UCSD-AML1 (cell line): ENCODE measurements around the gene SMAD3.
"Not testable (repeated sequence)": the region's sequence is repeated elsewhere in the genome, so short reads cannot be mapped to it uniquely, and the experiment has no call there.

Experiments
- DNase-seq: peaks from one replicate; lab custom pipeline; 2025; ENCODE audit not compliant: unreplicated experiment; lab: John Stamatoyannopoulos, UW

Gene SMAD3

DNA sequence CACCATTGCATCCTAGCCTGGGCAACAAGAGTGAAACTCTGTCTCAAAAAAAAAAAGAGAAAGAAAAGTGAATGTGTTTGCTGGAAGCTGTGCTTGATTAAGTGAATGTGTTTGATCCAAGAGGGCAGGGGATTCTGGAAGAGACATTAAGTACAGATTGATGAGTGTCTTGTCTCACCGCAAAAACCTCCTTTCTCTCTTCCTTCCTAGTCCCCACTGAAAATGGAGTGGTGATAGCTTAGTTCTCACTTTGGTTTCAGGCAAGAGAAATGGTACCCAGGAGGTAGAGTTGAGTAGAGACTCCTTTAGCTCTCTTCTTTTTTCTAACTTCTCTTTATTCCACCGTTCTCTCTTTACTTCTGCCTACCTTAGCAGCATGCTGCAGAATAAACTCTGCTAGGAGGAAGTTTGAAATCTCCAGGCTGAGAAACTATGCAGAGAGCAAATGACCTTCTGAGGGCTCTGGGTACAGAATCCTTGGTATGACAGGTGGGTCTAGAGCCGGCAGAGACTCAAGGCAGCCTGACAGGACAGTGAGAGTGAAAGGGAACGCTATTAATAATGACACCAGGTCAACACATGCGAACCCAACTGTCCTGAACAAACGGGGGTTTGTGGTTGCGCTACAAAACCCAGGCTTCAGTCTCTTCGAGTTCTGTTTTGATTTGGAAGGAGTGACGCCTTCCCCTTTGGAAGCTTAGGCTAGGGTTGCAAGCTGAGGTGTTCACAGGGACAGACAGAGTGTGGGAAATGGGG lies 74.9 kb downstream of the SMAD3 start:
- DNase-seq = no peak

DNA sequence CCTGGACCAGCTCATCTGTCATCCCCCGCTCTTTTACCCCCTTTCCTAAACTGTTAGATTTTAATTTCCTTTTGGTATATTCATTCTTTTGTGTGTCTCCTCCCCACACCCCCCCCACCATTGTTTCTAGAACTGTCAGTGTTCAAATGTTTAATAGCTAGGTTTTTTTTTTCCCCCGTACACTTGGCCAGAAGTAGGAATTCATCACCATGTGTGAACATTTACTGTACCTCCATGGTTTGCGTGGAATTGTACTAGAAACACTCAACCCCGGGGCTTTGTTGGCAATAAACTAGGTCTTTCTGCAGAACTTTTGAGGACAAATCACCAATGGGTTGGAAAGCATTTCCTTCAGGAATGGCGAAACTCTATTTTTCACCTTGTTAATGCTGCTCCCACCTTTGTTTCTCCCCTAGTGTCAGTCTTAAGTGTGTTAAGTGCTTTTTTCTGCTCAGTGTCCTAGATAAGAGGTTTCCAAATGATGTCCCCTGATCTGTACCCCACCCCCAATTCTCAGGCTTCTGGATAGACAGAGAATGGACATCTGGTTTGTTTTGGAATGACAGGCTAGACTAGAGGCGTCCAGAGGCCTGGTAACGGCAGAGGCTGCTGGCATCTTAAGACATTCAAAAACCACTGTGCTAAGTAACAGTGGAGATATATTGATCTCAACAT lies 76.8 kb downstream of the SMAD3 start:
- no peak for DNase-seq

DNA sequence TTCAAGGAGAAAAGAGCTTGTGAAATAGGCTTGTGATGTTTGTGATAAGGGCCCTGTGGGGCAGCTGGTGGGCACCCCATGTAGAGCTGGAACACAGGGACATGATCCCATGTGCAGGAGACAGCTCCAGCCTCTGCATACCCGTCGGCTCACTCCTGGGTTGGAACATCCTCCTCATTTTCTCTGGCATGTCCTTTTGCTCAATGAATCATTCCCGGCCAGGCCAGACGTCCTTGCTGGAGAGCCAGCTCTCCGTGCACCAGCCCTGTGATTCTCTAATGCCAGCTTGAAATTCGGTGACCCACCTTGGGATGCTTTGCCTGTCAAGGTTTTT lies 77.3 kb downstream of the SMAD3 start:
- no peak for DNase-seq

DNA sequence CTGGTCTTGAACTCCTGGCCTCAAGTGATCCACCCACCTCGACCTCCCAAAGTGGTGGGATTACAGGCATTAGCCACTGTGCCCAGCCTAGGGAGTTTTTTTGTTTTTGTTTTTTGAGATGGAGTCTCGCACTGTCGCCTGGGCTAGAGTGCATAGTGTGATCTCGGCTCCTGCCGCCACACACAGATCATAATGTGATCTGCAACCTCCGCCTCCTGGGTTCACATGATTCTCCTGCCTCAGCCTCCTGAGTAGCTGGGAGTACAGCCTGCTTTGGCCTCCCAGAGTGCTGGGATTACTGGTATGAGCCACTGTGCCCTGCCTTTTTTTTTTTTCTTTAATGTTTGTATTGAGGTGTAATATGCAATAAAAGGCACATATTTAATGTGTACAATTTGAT lies 78.2 kb downstream of the SMAD3 start:
- DNase-seq = no peak

DNA sequence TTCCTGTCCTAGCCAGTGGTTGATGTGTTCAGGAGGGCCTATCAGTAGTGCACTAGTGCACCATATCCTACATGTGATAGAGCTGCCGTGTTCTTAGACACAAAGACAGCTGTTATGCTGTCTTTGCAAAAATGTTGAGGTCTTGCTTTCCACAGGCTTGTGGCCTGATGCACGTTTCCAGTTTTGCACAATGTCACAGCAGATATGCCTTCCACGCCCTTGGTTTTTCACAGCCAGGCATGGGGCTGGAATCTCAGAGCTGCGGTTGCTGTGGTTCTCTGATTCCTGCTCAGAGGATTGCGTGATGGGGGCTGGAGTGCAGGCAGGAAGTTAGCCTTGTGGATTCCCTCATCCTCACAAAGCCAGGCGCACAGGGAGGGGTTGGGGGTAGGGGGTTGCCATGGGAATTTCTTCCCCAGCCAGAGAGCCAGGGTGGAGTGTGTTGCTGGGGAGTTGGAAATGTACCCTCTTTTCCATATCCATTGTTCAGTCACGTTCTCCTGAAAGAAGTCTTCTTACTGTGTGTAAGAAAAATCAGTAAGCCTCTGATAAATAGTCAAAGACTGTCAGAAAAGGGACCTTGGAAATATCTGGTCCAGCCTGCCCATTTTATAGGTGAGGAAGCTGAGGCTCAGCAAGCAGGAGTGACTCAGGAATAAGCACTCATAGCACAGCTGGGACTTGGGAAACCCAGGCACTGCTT lies 79.4 kb downstream of the SMAD3 start:
- DNase-seq = no peak

DNA sequence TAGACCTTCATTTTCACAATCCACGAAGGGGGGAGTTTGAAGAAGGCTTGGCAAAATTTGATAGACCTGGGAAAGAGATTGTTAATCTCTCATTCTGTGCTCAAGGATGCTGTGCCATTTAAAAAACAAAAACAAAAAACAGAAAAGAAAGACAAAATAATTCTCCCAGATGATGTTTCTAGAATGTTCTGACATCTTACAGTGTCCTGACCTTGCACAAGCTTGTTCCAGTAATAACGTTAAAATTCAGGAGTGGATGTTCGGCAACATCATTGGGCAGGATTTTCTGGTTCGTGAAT lies 79.9 kb downstream of the SMAD3 start:
- DNase-seq = no peak

DNA sequence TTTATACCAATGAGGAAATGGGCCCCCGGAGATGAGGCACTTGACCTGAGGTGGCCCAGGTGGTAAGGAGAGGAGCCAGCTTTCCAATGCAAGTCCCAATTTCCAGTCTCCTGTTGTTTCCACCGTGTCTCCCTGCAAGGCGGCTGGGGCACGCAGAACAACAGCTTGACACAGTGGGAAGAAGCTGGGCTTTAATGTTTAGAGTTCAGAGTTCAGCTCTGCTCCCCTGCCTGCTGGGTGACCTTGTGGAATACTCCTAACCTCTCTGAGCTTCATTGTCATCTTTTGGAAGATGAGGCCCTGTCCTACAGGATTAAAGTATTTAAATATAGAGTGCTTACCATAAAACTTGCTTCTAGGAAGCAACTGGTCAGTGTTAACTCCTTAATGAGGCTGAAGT lies 80.3 kb downstream of the SMAD3 start:
- no peak for DNase-seq

DNA sequence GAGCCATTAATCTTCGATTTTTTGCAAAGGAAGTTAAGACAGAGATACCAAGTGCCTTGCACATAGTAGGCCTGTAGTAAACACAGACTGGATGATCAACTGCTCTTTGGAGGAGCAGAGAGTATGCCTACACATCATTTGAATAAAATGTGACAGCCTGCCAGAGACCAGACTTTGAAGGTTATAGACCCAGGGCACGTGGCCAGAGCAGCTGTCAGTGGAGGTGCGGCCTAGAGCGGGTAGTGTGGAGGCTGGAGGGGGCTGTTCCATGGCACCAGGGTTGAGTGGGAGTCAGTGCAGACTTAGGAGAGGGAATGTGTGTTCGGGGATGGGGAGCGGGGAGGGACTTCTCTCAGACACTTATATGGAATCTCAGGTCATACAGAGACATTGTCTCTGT lies 80.8 kb downstream of the SMAD3 start:
- no peak for DNase-seq

DNA sequence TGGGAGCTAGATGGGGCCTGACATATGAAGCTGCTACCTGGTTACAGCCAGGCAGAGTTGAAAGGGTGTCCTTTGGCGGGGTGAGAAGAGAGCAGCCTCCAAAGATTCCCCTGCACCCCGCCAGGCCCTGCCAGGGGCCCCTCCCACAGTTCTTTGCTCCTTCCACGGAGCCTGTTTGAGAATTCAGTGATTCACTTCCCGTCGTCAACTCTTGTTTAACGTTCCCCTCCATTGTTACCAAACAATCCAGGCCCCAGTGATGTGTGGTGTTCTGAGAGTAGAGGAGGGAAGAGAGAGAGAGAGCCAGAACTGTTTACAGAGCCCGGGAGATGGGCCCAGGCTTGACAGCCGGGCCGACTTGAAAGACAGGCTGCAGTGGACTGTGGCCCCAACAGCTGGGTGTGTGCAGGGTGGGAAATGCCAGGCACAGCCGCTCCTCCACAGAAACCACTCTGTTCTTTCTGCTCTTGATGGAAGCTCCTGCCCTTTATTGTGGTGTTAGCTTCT lies 81.5 kb downstream of the SMAD3 start:
- no peak for DNase-seq

DNA sequence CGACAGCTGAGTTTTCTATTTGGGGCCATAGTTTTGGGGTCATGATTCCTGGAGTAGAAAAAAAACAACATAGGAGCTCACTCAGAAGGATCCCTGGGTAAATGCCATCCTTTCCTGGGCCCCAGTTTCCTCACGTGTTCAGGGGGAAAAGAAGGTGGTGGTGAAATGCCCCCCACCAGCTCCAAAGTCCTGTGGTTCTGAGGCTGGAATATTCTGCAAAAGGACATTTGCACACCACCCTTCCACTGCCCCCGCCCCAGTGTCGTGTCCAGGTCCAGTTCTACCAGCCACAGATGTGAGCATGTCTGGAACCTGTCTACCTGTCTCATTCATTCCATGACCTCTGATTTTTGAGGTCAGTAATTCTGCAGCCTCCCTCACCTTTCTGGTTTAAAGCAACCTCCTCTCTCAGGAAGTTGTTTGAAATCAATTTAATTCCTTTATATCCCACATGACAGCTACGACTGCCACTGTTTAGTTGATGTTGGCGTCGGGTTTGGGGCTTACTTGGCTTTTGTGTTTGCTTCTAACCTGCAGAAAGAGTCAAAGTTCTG lies 82.1 kb downstream of the SMAD3 start:
- no peak for DNase-seq

DNA sequence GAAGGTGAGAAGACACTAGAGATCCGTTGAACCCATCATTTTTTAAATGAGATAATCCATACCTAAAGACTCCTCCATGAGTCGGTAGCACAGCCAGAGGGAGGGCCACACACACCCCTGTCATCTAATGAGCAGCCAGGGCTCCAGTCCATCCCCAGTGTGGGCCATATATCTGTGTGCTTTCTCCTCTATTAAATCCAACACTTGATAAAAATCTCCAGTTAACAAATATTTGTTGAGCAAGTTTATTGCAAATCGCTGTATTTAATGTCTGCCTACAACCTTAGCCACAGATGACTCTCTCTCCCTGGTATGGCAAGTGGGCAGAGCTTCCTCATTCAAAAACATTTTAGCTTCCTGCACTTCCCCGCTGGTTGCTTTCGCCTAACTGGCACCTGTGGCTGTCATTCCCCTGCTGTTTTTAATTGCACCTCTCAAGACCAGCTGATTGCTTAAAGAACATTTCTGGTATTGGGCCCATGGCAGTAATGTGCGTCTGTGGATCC lies 82.8 kb downstream of the SMAD3 start:
- DNase-seq = no peak

DNA sequence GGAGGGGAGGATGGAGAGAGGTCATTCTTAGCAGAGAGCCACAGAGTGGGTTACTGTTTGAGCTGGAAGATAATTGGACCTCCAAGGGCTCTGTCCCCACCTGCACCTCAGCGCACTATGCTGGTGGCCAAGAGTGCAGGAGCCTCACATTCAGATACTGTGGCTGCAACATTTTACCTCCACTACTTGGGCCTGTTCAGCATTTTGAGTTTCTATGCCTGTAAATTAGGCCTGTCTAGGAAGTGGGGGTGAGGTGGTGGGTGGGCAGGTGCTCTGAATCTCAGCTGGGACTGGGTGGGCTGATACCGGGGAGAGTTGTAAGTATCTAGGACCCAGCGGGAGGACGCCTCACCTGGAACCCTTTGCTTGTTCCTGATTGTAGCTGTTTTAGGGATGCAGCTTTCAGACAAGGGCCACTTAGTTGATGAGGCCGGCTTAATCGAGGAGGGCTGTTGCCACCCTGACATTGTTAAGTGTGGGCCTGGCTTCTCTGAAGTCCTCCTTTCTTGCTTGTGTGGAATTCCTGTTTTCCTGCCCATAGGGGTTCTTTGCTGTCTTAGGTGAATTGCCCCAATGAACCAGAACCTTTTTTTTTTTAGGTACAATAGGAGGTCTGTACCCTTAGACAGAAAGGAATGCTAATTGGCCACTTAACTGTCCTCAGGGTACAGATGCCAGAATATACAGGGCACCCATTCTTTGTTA lies 83.8 kb downstream of the SMAD3 start:
- DNase-seq = no peak

DNA sequence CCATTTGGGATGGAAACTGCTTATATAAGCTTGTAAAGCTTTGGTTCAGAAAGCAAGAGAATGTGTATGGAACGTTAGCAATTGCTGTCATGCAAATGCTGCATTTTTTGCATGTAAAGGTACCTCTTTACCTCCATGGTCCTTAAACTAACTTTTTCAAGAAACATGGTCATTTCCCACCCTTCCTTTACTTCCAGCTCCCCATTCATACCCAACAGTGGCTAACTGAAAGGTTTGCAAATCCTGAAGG lies 84.3 kb downstream of the SMAD3 start:
- no peak for DNase-seq

DNA sequence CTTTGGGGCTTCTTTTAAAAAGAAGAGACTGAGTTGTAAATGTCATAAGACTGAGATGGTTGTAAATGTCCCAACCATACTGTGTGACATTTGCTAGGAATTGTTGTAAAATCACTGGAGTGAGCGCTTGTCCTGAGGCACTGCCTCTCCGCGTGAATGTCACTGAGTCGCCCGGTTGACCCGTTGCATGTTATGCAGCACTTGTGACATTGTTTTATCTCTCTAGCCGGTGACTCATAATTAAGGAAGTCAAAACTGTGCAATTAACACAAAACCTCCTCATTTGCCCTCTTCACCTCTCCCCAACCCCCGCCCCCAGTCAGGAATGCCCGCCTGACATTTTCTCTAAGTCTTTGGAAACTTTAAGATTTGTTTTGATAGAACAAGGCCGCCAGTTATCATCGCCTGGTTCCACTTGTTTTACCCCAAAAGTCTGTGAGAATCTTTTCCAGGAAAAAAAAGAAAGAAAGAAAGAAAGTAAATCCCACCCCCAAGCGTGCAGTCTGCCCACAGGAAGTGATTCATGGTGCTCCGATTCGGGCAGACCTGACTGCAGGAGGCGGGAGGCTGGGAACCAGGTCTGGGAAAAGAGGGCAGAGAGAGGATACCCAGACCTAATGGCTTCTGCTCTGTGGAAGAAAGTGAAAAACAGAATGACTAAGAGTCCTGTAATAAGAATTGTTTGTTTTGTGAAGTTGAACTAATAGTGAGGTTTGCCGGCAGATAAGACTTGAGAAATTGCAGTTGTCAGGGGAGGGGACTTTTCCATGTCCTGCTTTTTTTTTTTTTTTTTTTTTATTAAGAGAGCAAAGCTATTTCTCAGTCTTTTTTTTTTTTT lies 84.8 kb downstream of the SMAD3 start:
- peak; percentile 25 for DNase-seq

DNA sequence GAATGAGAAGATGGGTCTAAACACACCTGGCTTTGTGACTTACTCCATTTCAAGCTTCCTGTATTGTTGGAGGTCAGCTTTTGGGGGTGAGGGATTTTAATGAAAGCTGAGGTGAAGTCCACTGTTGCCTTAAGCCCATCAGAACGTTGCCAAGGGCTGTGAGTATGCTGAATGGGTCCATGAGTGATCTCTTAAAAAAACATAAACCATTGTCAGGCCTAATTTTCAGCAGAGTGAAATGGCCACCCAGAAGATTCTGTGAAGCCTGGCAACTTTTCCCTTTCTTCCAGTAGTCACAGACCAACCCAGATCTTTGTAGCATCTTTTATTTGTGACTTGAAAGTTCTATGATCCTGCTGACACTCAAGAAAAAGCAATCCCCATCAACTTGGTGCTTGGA lies 87.0 kb downstream of the SMAD3 start:
- DNase-seq = no peak

DNA sequence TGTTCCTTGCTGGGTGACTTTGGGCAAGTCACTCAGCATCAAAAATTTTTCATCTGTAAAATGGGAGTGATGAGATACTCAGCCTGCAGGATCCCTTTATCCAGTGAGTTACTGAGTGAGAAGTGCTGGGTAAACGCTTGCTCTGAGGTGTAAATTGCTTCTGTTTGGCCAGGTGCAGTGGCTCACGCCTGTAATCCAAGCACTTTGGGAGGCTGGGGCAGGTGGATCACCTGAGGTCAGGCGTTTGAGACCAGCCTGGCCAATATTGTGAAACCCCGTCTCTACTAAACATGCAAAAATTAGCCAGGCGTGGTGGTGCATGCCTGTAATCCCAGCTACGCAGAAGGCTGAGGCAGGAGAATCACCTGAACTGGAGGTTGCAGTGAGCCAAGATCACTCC lies 87.6 kb downstream of the SMAD3 start:
- DNase-seq = not testable (repeated sequence)

DNA sequence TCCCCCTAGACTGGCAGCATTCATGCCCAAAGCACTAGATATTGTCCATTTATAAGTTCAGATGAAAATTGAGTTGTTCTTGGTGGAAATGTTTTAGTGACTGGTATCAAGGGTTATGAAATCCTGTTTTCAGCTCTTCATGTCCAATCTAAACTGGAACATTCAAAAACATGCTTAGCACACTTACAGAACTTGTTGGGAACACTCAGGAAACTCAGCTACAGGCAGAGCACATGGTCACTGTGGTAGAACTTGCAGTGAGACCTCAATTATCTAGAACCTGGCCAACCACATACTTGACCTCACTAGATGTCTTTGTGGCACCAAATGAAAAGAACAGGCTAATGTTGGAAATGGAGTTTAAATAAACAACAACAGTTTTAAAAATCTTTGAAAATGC lies 88.8 kb downstream of the SMAD3 start:
- no peak for DNase-seq

DNA sequence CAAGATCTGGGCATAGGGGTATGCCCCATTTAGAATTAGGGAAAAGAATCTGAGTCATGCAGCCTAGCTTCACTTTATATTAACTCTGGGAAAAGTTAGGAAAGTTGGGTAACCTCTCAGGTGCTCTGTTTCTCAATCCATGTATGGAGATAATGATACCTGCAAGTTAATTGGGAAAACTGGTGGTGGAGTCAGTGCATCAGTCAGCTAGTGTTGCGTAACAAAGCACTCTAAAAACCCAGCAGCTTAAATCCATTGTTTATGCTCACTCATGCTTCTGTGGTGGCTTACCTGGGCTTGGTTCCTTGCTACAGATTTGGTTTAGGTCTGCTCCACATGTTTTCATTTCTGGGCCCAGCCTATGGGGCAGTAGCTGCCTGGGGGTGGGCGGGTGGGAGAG lies 91.0 kb downstream of the SMAD3 start:
- DNase-seq = no peak

DNA sequence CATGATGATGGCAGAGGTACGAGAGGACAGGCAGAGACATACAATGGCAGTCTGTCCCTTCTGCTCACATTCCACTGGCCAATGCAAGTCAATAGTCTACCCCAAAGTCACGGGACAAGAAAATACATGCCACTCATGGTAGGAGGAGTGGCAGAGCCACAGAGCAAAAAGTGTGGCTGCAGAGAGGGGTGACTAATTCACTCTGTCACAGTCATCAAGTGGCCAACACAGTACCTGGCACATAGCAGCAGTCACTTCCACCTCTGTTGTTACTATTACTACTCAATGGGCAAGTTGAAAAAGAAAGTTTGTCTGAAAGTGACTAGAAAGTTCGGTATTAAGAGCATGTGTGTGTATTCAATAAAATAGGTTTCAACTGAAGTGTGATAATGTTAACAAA lies 91.4 kb downstream of the SMAD3 start:
- no peak for DNase-seq

DNA sequence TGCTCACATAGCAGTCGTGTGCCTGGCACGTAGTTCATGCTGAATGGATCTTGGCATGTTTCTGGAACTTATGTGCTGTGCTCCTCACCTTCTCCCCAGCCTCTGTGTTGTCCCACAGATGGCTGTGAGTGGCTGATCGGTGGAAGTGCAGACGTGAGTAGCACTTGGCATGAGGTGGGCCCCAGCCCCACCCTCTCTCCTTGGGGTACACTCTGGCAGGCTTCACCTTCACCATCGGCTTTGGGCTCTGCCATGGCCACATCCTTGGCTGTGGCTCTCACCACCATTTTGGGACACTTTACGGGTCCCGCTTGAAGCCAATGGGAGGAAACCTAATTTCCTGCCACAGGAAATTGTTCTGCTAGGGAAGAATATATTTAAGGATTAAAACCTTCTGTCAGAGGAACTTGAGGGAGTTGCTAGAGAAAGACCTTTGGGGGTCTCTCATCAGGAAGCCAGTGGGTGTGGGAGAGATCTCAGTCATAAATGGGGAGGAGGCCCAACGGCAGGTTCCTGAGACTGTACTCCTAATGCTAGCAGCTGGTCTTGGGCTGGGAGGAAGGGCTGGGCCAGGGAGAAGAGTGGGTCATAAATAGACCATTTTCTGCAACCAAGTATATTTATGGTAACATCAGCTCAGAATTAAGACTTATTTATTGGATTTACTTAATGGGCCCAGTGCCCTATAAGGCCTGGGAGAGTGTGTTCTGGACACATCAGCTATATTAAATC lies 92.3 kb downstream of the SMAD3 start:
- DNase-seq = peak; percentile 53
